Stimulated activated CD8-positive, alpha-beta memory T cell treated with anti-CD3 and anti-CD28 coated beads, Interleukin-15, amount 100 ng/mL, for 48 hours (primary cell): ENCODE measurements around the gene CHMP5.

Experiments
- DNase-seq, 2 donors: peaks; one replicate each; pipeline ENCODE4 v3.0.0-alpha.2; 2020; ENCODE audit warnings: low read depth in 2 of 2

CHMP5 gene

GRCh38 chr9:33273266-33273971 lies 8.6 kb downstream of the CHMP5 start:
- DNase-seq, result no peak

- DNase-seq, result no peak
Measured at GRCh38 chr9:33273972-33274328, 9.1 kb downstream of the CHMP5 start.

GRCh38 chr9:33277484-33277883 lies 12.6 kb downstream of the CHMP5 start:
- no peak for DNase-seq

GRCh38 chr9:33285502-33285901 lies 20.7 kb downstream of the CHMP5 start:
- no peak for DNase-seq

GRCh38 chr9:33287087-33287490 lies 22.2 kb downstream of the CHMP5 start:
- DNase-seq, result no peak

GRCh38 chr9:33288235-33288634 lies 23.4 kb downstream of the CHMP5 start:
- no peak for DNase-seq

GRCh38 chr9:33288828-33289483 lies 24.1 kb downstream of the CHMP5 start:
- DNase-seq, result no peak

GRCh38 chr9:33289496-33289895 lies 24.6 kb downstream of the CHMP5 start:
- DNase-seq, result no peak

- DNase-seq, result no peak
Measured at GRCh38 chr9:33289936-33290246, 25.0 kb downstream of the CHMP5 start.

- peak; percentile 98 to 99 for DNase-seq
Measured at GRCh38 chr9:33290247-33291030, 25.6 kb downstream of the CHMP5 start, which contains the start of gene NFX1. TSS of gene NFX1 (plus strand) at chr9:33290516. CDS start at chr9:33290573, 57 bp downstream.

- DNase-seq, result no peak
Measured at GRCh38 chr9:33291031-33291397, 26.2 kb downstream of the CHMP5 start.

GRCh38 chr9:33291901-33292300 lies 27.1 kb downstream of the CHMP5 start:
- no peak for DNase-seq

- no peak for DNase-seq
Measured at GRCh38 chr9:33293782-33294181, 28.9 kb downstream of the CHMP5 start.

- DNase-seq, result no peak
Measured at GRCh38 chr9:33294670-33295432, 30.0 kb downstream of the CHMP5 start.

GRCh38 chr9:33295571-33295970 lies 30.7 kb downstream of the CHMP5 start:
- DNase-seq, result no peak

GRCh38 chr9:33297432-33297831 lies 32.6 kb downstream of the CHMP5 start:
- no peak for DNase-seq

GRCh38 chr9:33300546-33300945 lies 35.7 kb downstream of the CHMP5 start:
- no peak for DNase-seq

GRCh38 chr9:33304362-33304761 lies 39.5 kb downstream of the CHMP5 start:
- no peak for DNase-seq

- DNase-seq, result no peak
Measured at GRCh38 chr9:33306037-33306436, 41.2 kb downstream of the CHMP5 start.

GRCh38 chr9:33307067-33307466 lies 42.2 kb downstream of the CHMP5 start:
- no peak for DNase-seq

- no peak for DNase-seq
Measured at GRCh38 chr9:33309903-33310302, 45.1 kb downstream of the CHMP5 start.

GRCh38 chr9:33310748-33311147 lies 45.9 kb downstream of the CHMP5 start:
- DNase-seq, result no peak
